K562 (cell line): ENCODE results near the gene SLC37A2.

Experiments used
- FOXM1 ChIP-seq, 2 experiments: fragments of 450-650 bp in 1 of 2; sonication (generic) in 1 of 2; formaldehyde crosslinking in 1 of 2; IDR thresholded peaks; 2 replicates each; pipeline versions ENCODE4 v1.6.1 to v1.9.0; 2017 to 2022; ENCODE audit warnings: low read depth in 2 of 2, mild to moderate bottlenecking in 2 of 2, missing genetic modification reagents in 1 of 2, moderate library complexity in 1 of 2
- FOXP4 ChIP-seq: sonication (generic); formaldehyde crosslinking; IDR thresholded peaks from 2 replicates; pipeline ENCODE4 v1.8.0; 2022; ENCODE audit warnings: mild to moderate bottlenecking, missing genetic modification reagents, borderline replicate concordance
- JUND ChIP-seq, 2 experiments: IDR thresholded peaks; 2 replicates in 1 of 2; 3 replicates in 1 of 2; pipeline ENCODE4 v1.6.1; 2011; ENCODE audit warnings: borderline replicate concordance in 2 of 2, low read depth in 2 of 2, low read length in 2 of 2, improper control_type of control experiment in 1 of 2, missing biosample characterization in 1 of 2, missing genetic modification characterization in 1 of 2, missing genetic modification reagents in 1 of 2
- POLR2A ChIP-seq: fragments of 450-650 bp; conservative IDR thresholded peaks from 2 replicates; pipeline ENCODE4 v1.6.1; 2016
- POLR2AphosphoS5 ChIP-seq: IDR thresholded peaks from 2 replicates; pipeline ENCODE4 v1.6.1; 2011; ENCODE audit warnings: mild to moderate bottlenecking, low read depth, low read length, moderate library complexity; ENCODE audit not compliant: control insufficient read depth, insufficient read depth
- SAFB2 ChIP-seq: fragments of 200-400 bp; formaldehyde crosslinking; IDR thresholded peaks from 2 replicates; pipeline ENCODE4 v1.6.1; 2018; ENCODE audit warnings: borderline replicate concordance, low read length, low read depth, moderate library complexity; ENCODE audit not compliant: severe bottlenecking
- TEAD1 ChIP-seq, 2 experiments: fragments of 450-650 bp in 1 of 2; sonication (generic) in 1 of 2; formaldehyde crosslinking; IDR thresholded peaks; 2 replicates each; pipeline versions ENCODE4 v1.4.0 to v1.8.0; 2020 to 2022; ENCODE audit warnings: mild to moderate bottlenecking in 2 of 2, missing genetic modification reagents in 1 of 2
- ZNF24 ChIP-seq: fragments of 450-650 bp; IDR thresholded peaks from 2 replicates; pipeline ENCODE4 v1.6.1; 2016
- TF ChIP-seq, protein P1 (sequence below), 3 experiments: IDR thresholded peaks in 2 of 3; conservative IDR thresholded peaks in 1 of 3; 2 replicates each; pipeline ENCODE4 v1.5.1; 2011 to 2012; ENCODE audit warnings: low read length in 3 of 3, mild to moderate bottlenecking in 3 of 3, control low read depth in 2 of 3, improper control_type of control experiment in 1 of 3, inconsistent platforms in 1 of 3, low read depth in 1 of 3, mixed read lengths in 1 of 3, moderate library complexity in 1 of 3; ENCODE audit not compliant: insufficient read depth in 2 of 3
- TF ChIP-seq, protein P2 (sequence below), 2 experiments: fragments of 450-650 bp; conservative IDR thresholded peaks; 2 replicates each; pipeline ENCODE4 v1.6.1; 2017; ENCODE audit warnings: mild to moderate bottlenecking in 2 of 2, moderate library complexity in 2 of 2

- TF ChIP-seq, protein P1, sequence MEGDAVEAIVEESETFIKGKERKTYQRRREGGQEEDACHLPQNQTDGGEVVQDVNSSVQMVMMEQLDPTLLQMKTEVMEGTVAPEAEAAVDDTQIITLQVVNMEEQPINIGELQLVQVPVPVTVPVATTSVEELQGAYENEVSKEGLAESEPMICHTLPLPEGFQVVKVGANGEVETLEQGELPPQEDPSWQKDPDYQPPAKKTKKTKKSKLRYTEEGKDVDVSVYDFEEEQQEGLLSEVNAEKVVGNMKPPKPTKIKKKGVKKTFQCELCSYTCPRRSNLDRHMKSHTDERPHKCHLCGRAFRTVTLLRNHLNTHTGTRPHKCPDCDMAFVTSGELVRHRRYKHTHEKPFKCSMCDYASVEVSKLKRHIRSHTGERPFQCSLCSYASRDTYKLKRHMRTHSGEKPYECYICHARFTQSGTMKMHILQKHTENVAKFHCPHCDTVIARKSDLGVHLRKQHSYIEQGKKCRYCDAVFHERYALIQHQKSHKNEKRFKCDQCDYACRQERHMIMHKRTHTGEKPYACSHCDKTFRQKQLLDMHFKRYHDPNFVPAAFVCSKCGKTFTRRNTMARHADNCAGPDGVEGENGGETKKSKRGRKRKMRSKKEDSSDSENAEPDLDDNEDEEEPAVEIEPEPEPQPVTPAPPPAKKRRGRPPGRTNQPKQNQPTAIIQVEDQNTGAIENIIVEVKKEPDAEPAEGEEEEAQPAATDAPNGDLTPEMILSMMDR (IDR thresholded peaks at IDR 0.05 in 2 of 3, conservative IDR thresholded peaks at IDR 0.05 in 1 of 3; ENCODE audit: insufficient read depth in 2 of 3, low read depth in 1 of 3, low read length in 3 of 3), result no peak
- TF ChIP-seq ZNF24 (no peak), POLR2A (no peak), POLR2AphosphoS5 (no peak), FOXM1 (IDR thresholded peaks at IDR 0.05; ENCODE audit: low read depth) (no peak), FOXM1 (CRISPR knock-in tag; IDR thresholded peaks at IDR 0.05; ENCODE audit: low read depth) (no peak), FOXP4 (CRISPR knock-in tag) (no peak), JUND (IDR thresholded peaks at IDR 0.05; ENCODE audit: borderline replicate concordance, low read depth, low read length) (no peak), JUND (tag; IDR thresholded peaks at IDR 0.05; ENCODE audit: borderline replicate concordance, low read depth, low read length) (no peak), TEAD1 (CRISPR knock-in tag; IDR thresholded peaks at IDR 0.05) (no peak), SAFB2 (no peak)
- TF ChIP-seq, protein P2, sequence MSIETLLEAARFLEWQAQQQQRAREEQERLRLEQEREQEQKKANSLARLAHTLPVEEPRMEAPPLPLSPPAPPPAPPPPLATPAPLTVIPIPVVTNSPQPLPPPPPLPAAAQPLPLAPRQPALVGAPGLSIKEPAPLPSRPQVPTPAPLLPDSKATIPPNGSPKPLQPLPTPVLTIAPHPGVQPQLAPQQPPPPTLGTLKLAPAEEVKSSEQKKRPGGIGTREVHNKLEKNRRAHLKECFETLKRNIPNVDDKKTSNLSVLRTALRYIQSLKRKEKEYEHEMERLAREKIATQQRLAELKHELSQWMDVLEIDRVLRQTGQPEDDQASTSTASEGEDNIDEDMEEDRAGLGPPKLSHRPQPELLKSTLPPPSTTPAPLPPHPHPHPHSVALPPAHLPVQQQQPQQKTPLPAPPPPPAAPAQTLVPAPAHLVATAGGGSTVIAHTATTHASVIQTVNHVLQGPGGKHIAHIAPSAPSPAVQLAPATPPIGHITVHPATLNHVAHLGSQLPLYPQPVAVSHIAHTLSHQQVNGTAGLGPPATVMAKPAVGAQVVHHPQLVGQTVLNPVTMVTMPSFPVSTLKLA (conservative IDR thresholded peaks at IDR 0.05), result no peak
These were observed 8.7 kb downstream of the SLC37A2 start for GRCh38 chr11:125071846-125072217.
